ENCODE measurements around the gene MYL6. TPM values are rescaled to one million over a fixed set of nuclear protein-coding genes. Genes with fewer than 3 reads are reported as not detected.

Gene MYL6
- total and polyA plus RNA-seq, 9 of the 15 experiments (the other 6 are each of a cell fraction or from before 2014, with no cell fraction given) = 557 to 1,664 (median 958) TPM

- TF ChIP-seq ZNF347 (CRISPR knock-in tag; IDR thresholded peaks at IDR 0.05; ENCODE audit: low read depth) = no peak
- TF ChIP-seq ZNF197 (CRISPR knock-in tag; IDR thresholded peaks at IDR 0.05; ENCODE audit: low read depth) = no peak
- peak; percentile 51; the same call in 1 of the 2 replicates for TF ChIP-seq ZBTB1 (CRISPR knock-in tag; IDR thresholded peaks at IDR 0.05; ENCODE audit: borderline replicate concordance, low read depth)
- no peak for TF ChIP-seq XRCC3 (IDR thresholded peaks at IDR 0.05)
- no peak for TF ChIP-seq PCBP1 (IDR thresholded peaks at IDR 0.05; ENCODE audit: low read depth, low read length, poor library complexity, severe bottlenecking)
- no peak for TF ChIP-seq DEAF1 (CRISPR knock-in tag; IDR thresholded peaks at IDR 0.05)
- no peak for TF ChIP-seq HDAC8 (tag; IDR thresholded peaks at IDR 0.05)
- TF ChIP-seq ASH1L (IDR thresholded peaks at IDR 0.05; ENCODE audit: borderline replicate concordance, low read depth, partially characterized antibody) = no peak
- TF ChIP-seq MCM2 (IDR thresholded peaks at IDR 0.05; ENCODE audit: low read depth) = no peak
- TF ChIP-seq SETDB1 (IDR thresholded peaks at IDR 0.05; ENCODE audit: low read length) = no peak
- peak; percentile 70; the same call in 1 of the 2 replicates for TF ChIP-seq ZSCAN29 (IDR thresholded peaks at IDR 0.05)
- peak; percentile 77; the same call in 1 of the 2 replicates for TF ChIP-seq ESRRA (IDR thresholded peaks at IDR 0.05; ENCODE audit: borderline replicate concordance, low read depth)
- TF ChIP-seq, protein P1, sequence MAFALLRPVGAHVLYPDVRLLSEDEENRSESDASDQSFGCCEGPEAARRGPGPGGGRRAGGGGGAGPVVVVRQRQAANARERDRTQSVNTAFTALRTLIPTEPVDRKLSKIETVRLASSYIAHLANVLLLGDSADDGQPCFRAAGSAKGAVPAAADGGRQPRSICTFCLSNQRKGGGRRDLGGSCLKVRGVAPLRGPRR (CRISPR knock-in tag; IDR thresholded peaks at IDR 0.05) = no peak
- TF ChIP-seq VEZF1 (CRISPR knock-in tag; IDR thresholded peaks at IDR 0.05) = peak; percentile 31
- no peak for TF ChIP-seq KLF10 (CRISPR knock-in tag; IDR thresholded peaks at IDR 0.05)
- peak; percentile 62 for TF ChIP-seq JUND (IDR thresholded peaks at IDR 0.05; ENCODE audit: borderline replicate concordance, low read depth, low read length)
- TF ChIP-seq JUND (tag; IDR thresholded peaks at IDR 0.05; ENCODE audit: borderline replicate concordance, low read depth, low read length) = no peak; the same call in 2 of the 3 replicates
- TF ChIP-seq FOXA3 (CRISPR knock-in tag; conservative IDR thresholded peaks at IDR 0.05 in 1 of 2, IDR thresholded peaks at IDR 0.05 in 1 of 2) = no peak
- TF ChIP-seq RBFOX2 (IDR thresholded peaks at IDR 0.05; ENCODE audit: low read depth, low read length) = peak; percentile 74
- no peak for TF ChIP-seq CEBPB (tag; IDR thresholded peaks at IDR 0.05)
- TF ChIP-seq PHB2 (IDR thresholded peaks at IDR 0.05; ENCODE audit: low read depth) = no peak
- TF ChIP-seq ADNP (tag; IDR thresholded peaks at IDR 0.05) = peak; percentile 98
- TF ChIP-seq, protein P2, sequence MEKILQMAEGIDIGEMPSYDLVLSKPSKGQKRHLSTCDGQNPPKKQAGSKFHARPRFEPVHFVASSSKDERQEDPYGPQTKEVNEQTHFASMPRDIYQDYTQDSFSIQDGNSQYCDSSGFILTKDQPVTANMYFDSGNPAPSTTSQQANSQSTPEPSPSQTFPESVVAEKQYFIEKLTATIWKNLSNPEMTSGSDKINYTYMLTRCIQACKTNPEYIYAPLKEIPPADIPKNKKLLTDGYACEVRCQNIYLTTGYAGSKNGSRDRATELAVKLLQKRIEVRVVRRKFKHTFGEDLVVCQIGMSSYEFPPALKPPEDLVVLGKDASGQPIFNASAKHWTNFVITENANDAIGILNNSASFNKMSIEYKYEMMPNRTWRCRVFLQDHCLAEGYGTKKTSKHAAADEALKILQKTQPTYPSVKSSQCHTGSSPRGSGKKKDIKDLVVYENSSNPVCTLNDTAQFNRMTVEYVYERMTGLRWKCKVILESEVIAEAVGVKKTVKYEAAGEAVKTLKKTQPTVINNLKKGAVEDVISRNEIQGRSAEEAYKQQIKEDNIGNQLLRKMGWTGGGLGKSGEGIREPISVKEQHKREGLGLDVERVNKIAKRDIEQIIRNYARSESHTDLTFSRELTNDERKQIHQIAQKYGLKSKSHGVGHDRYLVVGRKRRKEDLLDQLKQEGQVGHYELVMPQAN (IDR thresholded peaks at IDR 0.05; ENCODE audit: borderline replicate concordance) = peak; percentile 83; the same call in 1 of the 2 replicates
Observed at GRCh38 chr12:56189918-56190694, 31.9 kb downstream of the MYL6 start (continued).

Data from K562 (cell line).